OCI-LY1 (cell line): Measurements from ENCODE around the gene SH2B3.
A peak's percentile ranks its signal among the peaks of the same experiment; 100 is the strongest.
"Not testable (repeated sequence)": the region's sequence is repeated elsewhere in the genome, so short reads cannot be mapped to it uniquely, and the experiment has no call there.

Experiments
- H2AFZ ChIP-seq: fragments of 200-600 bp; sonication (generic), shearing (Covaris generic); 2 replicates; pipeline ENCODE4 v1.6.0; 2014; ENCODE audit warnings: antibody characterized with exemption, mild to moderate bottlenecking, low read length
- H3F3A ChIP-seq: fragments of 200-600 bp; sonication (generic), shearing (Covaris generic); 2 replicates; pipeline ENCODE4 v1.6.0; 2014; ENCODE audit warnings: mild to moderate bottlenecking, antibody characterized with exemption, low read length, moderate library complexity; ENCODE audit not compliant: insufficient read depth
- H3K27ac ChIP-seq: fragments of 200-600 bp; sonication (generic); 2 replicates; pipeline ENCODE4 v1.5.1; 2014; ENCODE audit warnings: low read length, mixed run types, mild to moderate bottlenecking, low read depth; ENCODE audit not compliant: poor library complexity, severe bottlenecking
- H3K27me3 ChIP-seq: fragments of 200-600 bp; sonication (generic); 2 replicates; pipeline ENCODE4 v1.6.0; 2014; ENCODE audit warnings: antibody characterized with exemption, mild to moderate bottlenecking, low read length, moderate library complexity; ENCODE audit not compliant: insufficient read depth
- H3K36me3 ChIP-seq: fragments of 200-600 bp; sonication (generic); 2 replicates; pipeline ENCODE4 v1.6.1; 2014; ENCODE audit warnings: mild to moderate bottlenecking, antibody characterized with exemption, low read length, moderate library complexity, mixed read lengths; ENCODE audit not compliant: insufficient read depth
- H3K4me1 ChIP-seq: fragments of 200-600 bp; sonication (generic); 2 replicates; pipeline ENCODE4 v1.5.1; 2014; ENCODE audit warnings: mild to moderate bottlenecking, low read length, moderate library complexity; ENCODE audit not compliant: insufficient read depth, severe bottlenecking
- H3K4me2 ChIP-seq: fragments of 200-600 bp; sonication (generic), shearing (Covaris generic); 2 replicates; pipeline ENCODE4 v1.6.1; 2014; ENCODE audit warnings: low read length
- H3K4me3 ChIP-seq: fragments of 200-600 bp; sonication (generic); 2 replicates; pipeline ENCODE4 v1.5.1; 2014; ENCODE audit warnings: low read length, low read depth, mild to moderate bottlenecking, mixed read lengths; ENCODE audit not compliant: poor library complexity, severe bottlenecking
- H3K79me2 ChIP-seq: fragments of 200-600 bp; shearing (Covaris generic); 2 replicates; pipeline ENCODE4 v1.6.1; 2016; ENCODE audit warnings: mixed run types, low read length, mixed read lengths; ENCODE audit not compliant: insufficient read depth
- H3K9ac ChIP-seq: fragments of 200-600 bp; sonication (generic), shearing (Covaris generic); 2 replicates; pipeline ENCODE4 v1.6.1; 2014; ENCODE audit warnings: mild to moderate bottlenecking, low read length, mixed read lengths
- H3K9me2 ChIP-seq: fragments of 200-600 bp; sonication (generic), shearing (Covaris generic); 2 replicates; pipeline ENCODE4 v1.6.1; 2014; ENCODE audit warnings: low read depth, mild to moderate bottlenecking, low read length, mixed read lengths
- H3K9me3 ChIP-seq: fragments of 200-600 bp; shearing (Covaris generic); 2 replicates; pipeline ENCODE4 v1.6.1; 2014; ENCODE audit warnings: low read length, mixed read lengths
- H4K20me1 ChIP-seq: fragments of 200-600 bp; sonication (generic), shearing (Covaris generic); 2 replicates; pipeline ENCODE4 v1.6.0; 2016; ENCODE audit warnings: mild to moderate bottlenecking, low read length; ENCODE audit not compliant: insufficient read depth
- CTCF ChIP-seq: fragments of 200-600 bp; sonication (generic), shearing (Covaris generic); IDR thresholded peaks from 2 replicates; pipeline ENCODE4 v1.5.1; 2017; ENCODE audit warnings: mild to moderate bottlenecking, antibody characterized with exemption, low read length, moderate library complexity, mixed read lengths
- EZH2 ChIP-seq: fragments of 200-600 bp; sonication (generic), shearing (Covaris generic); IDR thresholded peaks from 2 replicates; pipeline ENCODE4 v1.8.0; 2017; ENCODE audit warnings: borderline replicate concordance, mixed run types, mild to moderate bottlenecking, antibody characterized with exemption, low read length, moderate library complexity, mixed read lengths

Gene SH2B3

DNA sequence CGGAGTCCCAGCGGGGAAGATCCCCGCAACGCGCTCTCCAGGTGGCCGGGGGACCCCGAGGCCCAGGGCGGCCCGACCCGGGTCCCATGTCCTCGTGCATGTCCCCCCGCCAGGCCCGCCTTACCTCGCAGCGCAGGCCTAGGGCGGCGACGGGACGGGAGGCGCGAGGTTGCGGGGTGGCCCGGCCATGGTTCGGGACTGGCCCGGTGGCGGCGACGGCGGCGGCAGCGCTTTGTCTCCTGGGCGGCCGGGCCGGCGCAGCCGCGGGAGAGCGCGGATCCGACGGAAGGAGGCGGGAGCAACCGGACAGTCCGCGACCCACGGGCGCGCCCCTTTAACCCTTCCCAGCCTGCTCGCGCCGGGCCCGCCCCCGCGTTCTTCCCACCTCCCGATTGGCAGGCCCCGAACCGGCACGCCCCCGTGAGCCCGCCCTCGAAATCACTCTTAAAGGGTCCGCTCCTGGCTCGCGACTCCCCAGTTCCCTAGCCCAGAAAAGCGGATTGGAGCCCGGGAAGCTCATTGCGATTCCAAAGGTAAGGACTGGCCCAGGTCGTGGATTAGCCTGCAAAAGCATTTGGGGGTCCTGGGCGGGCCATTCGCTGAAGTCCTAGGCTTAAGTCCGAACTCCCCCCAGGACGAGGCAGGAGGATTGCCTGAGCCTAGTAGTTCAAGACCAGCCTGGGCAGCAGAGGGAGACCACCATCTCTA, 36.8 kb upstream of the SH2B3 start, which contains the start of gene PHETA1:
Gene PHETA1 (minus strand): TSS at position 308 of the 708 bp plus-strand sequence. CDS start 5,668 bp downstream, outside the sequence.
- peak within 1 kb of the TSS; percentile 55; the same call in 1 of the 2 replicates for H3K9ac ChIP-seq
- no peaks in the 10 kb centered on the region for H3K9me3 ChIP-seq
- peaks cover 12% of the 10 kb centered on the region for H3K4me1 ChIP-seq
- H3K9me2 ChIP-seq, result no peaks in the 10 kb centered on the region
- no peaks in the 10 kb centered on the region for H3K36me3 ChIP-seq
- H3K79me2 ChIP-seq, result no peaks in the 10 kb centered on the region
- no peaks in the 10 kb centered on the region for H3K27me3 ChIP-seq
- H4K20me1 ChIP-seq, result no peaks in the 10 kb centered on the region
- peak within 1 kb of the TSS; percentile 61 for H3K4me3 ChIP-seq
- no peak within 1 kb of the TSS for H2AFZ ChIP-seq
- TF ChIP-seq CTCF (no peak), EZH2 (no peak)
- no peaks in the 10 kb centered on the region for H3F3A ChIP-seq
- H3K27ac ChIP-seq, result no peak within 1 kb of the TSS
- peak within 1 kb of the TSS; percentile 76 for H3K4me2 ChIP-seq

DNA sequence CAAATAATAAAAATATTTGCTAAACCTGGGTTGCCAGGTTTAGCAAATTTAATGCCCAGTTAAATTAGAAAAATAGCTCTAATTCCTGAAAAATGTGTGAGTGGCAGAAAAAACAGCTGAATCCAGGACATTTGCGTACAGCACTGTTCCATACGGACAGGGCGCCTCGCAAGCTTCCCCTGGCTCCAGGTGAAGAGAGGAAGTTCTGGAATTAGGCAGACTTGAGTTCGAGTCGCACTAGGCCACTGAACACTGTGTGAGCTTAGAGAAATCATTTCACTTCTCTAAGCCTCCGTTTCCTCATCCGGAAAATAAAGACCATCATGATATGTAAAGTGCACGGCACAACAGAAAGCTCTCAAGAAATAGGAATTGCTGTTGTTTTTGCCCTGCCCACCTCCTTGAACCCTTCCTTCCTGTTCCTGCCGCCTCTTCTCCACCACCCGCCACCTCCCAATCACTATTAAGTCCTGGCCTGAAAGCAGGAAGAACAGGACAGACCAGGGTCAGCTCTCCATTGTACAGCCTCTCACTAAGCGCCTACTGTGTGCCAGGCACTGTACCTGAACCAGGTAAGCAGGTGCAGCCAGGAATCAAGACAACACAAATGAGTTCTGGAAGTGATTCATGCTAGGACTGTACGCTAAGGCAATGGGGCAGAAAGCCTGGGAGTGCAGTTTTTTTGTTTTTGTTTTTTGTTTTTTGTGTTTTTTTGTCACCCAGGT, 36.1 kb upstream of the SH2B3 start:
- no peaks in the 10 kb centered on the region for H3K9me3 ChIP-seq
- no peaks in the 10 kb centered on the region for H3K79me2 ChIP-seq
- H3K9me2 ChIP-seq, result no peaks in the 10 kb centered on the region
- H3K27ac ChIP-seq, result no peak overlapping the region
- TF ChIP-seq CTCF (no peak), EZH2 (no peak)
- H3K9ac ChIP-seq, result no peak overlapping the region; the same call in 1 of the 2 replicates
- no peaks in the 10 kb centered on the region for H3F3A ChIP-seq
- peak overlapping the region; percentile 76 for H3K4me2 ChIP-seq
- H2AFZ ChIP-seq, result no peak overlapping the region
- H3K27me3 ChIP-seq, result no peaks in the 10 kb centered on the region
- peak overlapping the region; percentile 61 for H3K4me3 ChIP-seq
- no peaks in the 10 kb centered on the region for H4K20me1 ChIP-seq
- peaks cover 12% of the 10 kb centered on the region for H3K4me1 ChIP-seq
- H3K36me3 ChIP-seq, result no peaks in the 10 kb centered on the region

DNA sequence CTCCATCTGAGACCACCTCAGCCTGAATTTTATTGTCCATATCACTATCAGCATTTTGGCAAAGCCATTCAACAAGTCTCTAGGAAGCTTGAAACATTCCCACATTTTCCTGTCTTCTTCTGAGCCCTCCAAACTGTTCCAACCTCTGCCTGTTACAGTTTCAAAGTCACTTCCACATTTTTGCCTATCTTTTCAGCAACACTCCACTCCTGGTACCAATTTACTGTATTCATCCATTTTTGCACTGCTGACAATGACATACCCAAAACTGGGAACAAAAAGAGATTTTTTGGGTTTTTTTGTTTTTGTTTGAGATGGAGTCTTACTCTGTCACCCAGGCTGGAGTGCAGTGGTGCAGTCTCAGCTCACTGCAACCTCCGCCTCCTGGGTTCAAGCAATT, 32.5 kb upstream of the SH2B3 start:
- not testable (repeated sequence) for H3K4me3 ChIP-seq, H3K27ac ChIP-seq, H3K4me2 ChIP-seq, H3K9me3 ChIP-seq, H3K9ac ChIP-seq, H3K9me2 ChIP-seq, H3F3A ChIP-seq, H3K27me3 ChIP-seq, H3K36me3 ChIP-seq, H3K79me2 ChIP-seq, H2AFZ ChIP-seq, H4K20me1 ChIP-seq
- peaks cover 11% of the 10 kb centered on the region for H3K4me1 ChIP-seq
